ENCODE results near the gene RNF223. TPM values are rescaled to one million over a fixed set of nuclear protein-coding genes. Genes with fewer than 3 reads are reported as not detected.
A peak's percentile ranks its signal among the peaks of the same experiment; 100 is the strongest.

RNF223 gene
- total RNA-seq, 1 experiment from 2014 or later = not detected

DNA sequence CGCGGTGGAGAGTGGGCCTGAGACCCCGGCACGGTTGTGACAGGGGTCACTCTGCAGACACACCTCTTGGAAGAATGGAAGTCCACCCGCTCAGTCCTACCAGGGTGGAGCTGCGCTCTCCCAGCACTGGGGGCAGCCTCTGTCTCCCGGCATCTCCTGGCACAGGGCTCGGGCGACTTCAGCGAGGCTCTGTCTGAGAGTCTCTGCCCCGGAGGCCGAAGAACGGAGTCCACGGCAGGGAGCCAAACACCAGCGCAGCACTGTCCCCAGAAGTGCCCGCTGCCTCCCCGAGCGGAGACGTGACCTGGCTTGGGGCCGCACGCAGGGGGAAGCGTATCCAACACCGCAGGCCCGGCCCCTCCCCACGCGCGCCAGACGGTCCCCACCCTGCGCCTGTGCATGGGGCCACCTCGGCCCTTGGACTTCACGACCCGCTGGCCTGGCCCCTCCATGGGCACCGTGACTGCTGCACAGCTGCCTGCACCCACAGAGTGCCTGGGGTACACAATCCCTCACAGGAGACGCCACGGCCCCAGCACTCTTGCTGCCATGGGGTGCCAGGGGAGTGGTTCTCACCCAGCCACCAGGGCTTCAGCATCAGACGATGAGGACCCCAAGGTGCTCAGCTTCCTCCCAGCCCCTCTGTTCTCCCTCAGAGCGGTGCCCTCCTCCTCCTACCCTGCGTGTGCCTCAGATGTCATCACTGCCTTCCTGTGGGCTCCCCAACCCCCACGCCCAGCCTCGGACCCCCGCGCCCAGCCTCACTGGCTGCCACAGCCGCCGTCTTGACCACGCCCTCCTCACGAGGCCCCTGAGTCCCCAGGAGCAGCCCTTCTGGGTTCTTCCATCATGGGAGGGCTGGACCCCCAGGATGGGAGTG, 14.9 kb upstream of the RNF223 start:
- H3K27me3 ChIP-seq (ENCODE audit: insufficient read depth, low read length) = no peaks in the 10 kb centered on the region
- H3K18ac ChIP-seq (ENCODE audit: insufficient read length, low read depth, low read length) = no peak overlapping the region
- Mint-ChIP-seq H3K9me3 (peaks cover 2 to 6% of the 10 kb centered on the region in 2 experiments; a peak in 2 of 5 replicates), H3K27me3 (ENCODE audit: low read depth) (peaks cover 4% of the 10 kb centered on the region), H3K4me3 (no peak overlapping the region), H3K4me1 (no peaks in the 10 kb centered on the region), H3K36me3 (ENCODE audit: insufficient read depth in 1 of 3, low read depth in 3 of 3) (peaks cover 0 to 11% (median 0%) of the 10 kb centered on the region in 3 experiments; a peak in 3 of 7 replicates), H3K27ac (peak overlapping the region in 1 of 3 experiments; percentile 14; a peak in 2 of 7 replicates)
- no peak overlapping the region for H2AK5ac ChIP-seq (ENCODE audit: insufficient read length, low read length)
- no peaks in the 10 kb centered on the region for H3K79me1 ChIP-seq (ENCODE audit: insufficient read depth, low read depth, low read length, poor library complexity, severe bottlenecking)
- no peak overlapping the region for H3K56ac ChIP-seq (ENCODE audit: insufficient read length, low read depth, low read length)
- no peak overlapping the region for H4K5ac ChIP-seq (ENCODE audit: insufficient read length, low read depth, low read length)
- no peak overlapping the region for H2AFZ ChIP-seq (ENCODE audit: low read length)
- no peak overlapping the region; the same call in 1 of the 2 replicates for H3K14ac ChIP-seq (ENCODE audit: insufficient read depth, low read length)
- no peaks in the 10 kb centered on the region for H3K4me1 ChIP-seq (ENCODE audit: insufficient read depth, low read length)
- no peak overlapping the region for H4K8ac ChIP-seq (replicated peaks; ENCODE audit: insufficient read length, low read depth, low read length)
- no peak overlapping the region for H3K9ac ChIP-seq (ENCODE audit: extremely low read depth, insufficient read length, low read length)
- no peaks in the 10 kb centered on the region for H3K79me2 ChIP-seq (ENCODE audit: insufficient read depth, low read length)
- DNase-seq = no peak
- H4K20me1 ChIP-seq (ENCODE audit: control insufficient read depth, insufficient read depth, insufficient read length) = no peaks in the 10 kb centered on the region
- H3K4me2 ChIP-seq (ENCODE audit: insufficient read depth, insufficient read length, low read length) = no peak overlapping the region
- H2BK5ac ChIP-seq (ENCODE audit: insufficient read length, low read length) = no peak overlapping the region
- no peak overlapping the region for H2BK20ac ChIP-seq (ENCODE audit: low read depth, low read length, poor library complexity, severe bottlenecking)
- WGBS (ENCODE audit: extremely low coverage, insufficient read length, low lambda C conversion rate) = no CpG with 5 or more reads among the region's 46 CpGs
- H3K4ac ChIP-seq (ENCODE audit: low read depth, low read length) = no peak overlapping the region
- H3K9me3 ChIP-seq (ENCODE audit: control insufficient read depth, low read depth, low read length) = no peaks in the 10 kb centered on the region
- H4K91ac ChIP-seq (ENCODE audit: insufficient read length, low read depth, low read length) = no peak overlapping the region
- no peak overlapping the region for H3K27ac ChIP-seq (ENCODE audit: insufficient read length, low read depth, low read length)
- H3T11ph ChIP-seq (ENCODE audit: low read length) = no peak overlapping the region
- TF ChIP-seq, protein P1, sequence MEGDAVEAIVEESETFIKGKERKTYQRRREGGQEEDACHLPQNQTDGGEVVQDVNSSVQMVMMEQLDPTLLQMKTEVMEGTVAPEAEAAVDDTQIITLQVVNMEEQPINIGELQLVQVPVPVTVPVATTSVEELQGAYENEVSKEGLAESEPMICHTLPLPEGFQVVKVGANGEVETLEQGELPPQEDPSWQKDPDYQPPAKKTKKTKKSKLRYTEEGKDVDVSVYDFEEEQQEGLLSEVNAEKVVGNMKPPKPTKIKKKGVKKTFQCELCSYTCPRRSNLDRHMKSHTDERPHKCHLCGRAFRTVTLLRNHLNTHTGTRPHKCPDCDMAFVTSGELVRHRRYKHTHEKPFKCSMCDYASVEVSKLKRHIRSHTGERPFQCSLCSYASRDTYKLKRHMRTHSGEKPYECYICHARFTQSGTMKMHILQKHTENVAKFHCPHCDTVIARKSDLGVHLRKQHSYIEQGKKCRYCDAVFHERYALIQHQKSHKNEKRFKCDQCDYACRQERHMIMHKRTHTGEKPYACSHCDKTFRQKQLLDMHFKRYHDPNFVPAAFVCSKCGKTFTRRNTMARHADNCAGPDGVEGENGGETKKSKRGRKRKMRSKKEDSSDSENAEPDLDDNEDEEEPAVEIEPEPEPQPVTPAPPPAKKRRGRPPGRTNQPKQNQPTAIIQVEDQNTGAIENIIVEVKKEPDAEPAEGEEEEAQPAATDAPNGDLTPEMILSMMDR (conservative IDR thresholded peaks at IDR 0.05) = no peak
- H2BK12ac ChIP-seq (ENCODE audit: insufficient read length, low read depth, low read length) = no peak overlapping the region
- H3K23me2 ChIP-seq (ENCODE audit: insufficient read length, low read depth, low read length, poor library complexity, severe bottlenecking) = no peaks in the 10 kb centered on the region
- no peak overlapping the region for H3K23ac ChIP-seq (ENCODE audit: insufficient read length, low read depth, low read length)
- no peak overlapping the region for H2BK120ac ChIP-seq (ENCODE audit: low read depth, low read length, poor library complexity, severe bottlenecking)
- no peak overlapping the region for H2BK15ac ChIP-seq (ENCODE audit: low read depth, low read length)
